ENCODE measurements around the gene TTC6. TPM values are rescaled to one million over a fixed set of nuclear protein-coding genes. Genes with fewer than 3 reads are reported as not detected.

The TTC6 gene
- total and polyA plus RNA-seq, 2 of the 4 experiments (the other 2 are of a cell fraction): under 0.01 to 0.12 TPM

GRCh38 chr14:37563189-37563588 is 32.2 kb upstream of the TTC6 start:
- POLR2A ChIA-PET (ENCODE audit: unreplicated experiment): no interaction called here
- Histone ChIP-seq H3K27ac (ENCODE audit: insufficient read depth, low read length) (peak overlapping the region; percentile 12; the same call in 1 of the 2 replicates), H3K4me1 (ENCODE audit: control insufficient read depth, insufficient read depth, low read length) (0 out of 2 replicates have a peak, but pooled peaks cover 2% of the 10 kb centered on the region), H3K9me3 (ENCODE audit: control insufficient read depth, insufficient read depth, low read length) (no peaks in the 10 kb centered on the region), H2BK120ac (ENCODE audit: low read depth, low read length) (0 out of 2 replicates have a peak overlapping the region, but pooled peaks have one; percentile 2), H3K36me3 (ENCODE audit: control insufficient read depth, insufficient read depth, low read length) (no peaks in the 10 kb centered on the region), H3K56ac (ENCODE audit: extremely low read depth, insufficient read depth, low read length) (no peak overlapping the region), H2BK15ac (ENCODE audit: low read depth, low read length) (no peak overlapping the region), H4K91ac (ENCODE audit: insufficient read depth, low read depth, low read length) (peak overlapping the region; percentile 52; the same call in 1 of the 2 replicates), H3K9me1 (ENCODE audit: insufficient read depth, low read length) (no peaks in the 10 kb centered on the region), H3K4me3 (ENCODE audit: insufficient read depth, low read depth, low read length) (no peak overlapping the region), H3K4me2 (ENCODE audit: low read depth, low read length) (no peak overlapping the region), H3K14ac (replicated peaks; ENCODE audit: low read depth, low read length) (peak overlapping the region; percentile 4), H3K9ac (ENCODE audit: low read depth, low read length) (no peak overlapping the region), H4K20me1 (ENCODE audit: insufficient read depth, low read length) (no peaks in the 10 kb centered on the region), H3K27me3 (ENCODE audit: control insufficient read depth, insufficient read depth, low read length) (no peaks in the 10 kb centered on the region), H4K5ac (ENCODE audit: low read depth, low read length) (0 out of 2 replicates have a peak overlapping the region, but pooled peaks have one; percentile 83), H2AFZ (replicated peaks; ENCODE audit: low read length, poor library complexity) (no peak overlapping the region), H2BK20ac (ENCODE audit: low read depth, low read length) (no peak overlapping the region), H2AK9ac (replicated peaks; ENCODE audit: low read depth, low read length, poor library complexity) (no peak overlapping the region), H3K23ac (ENCODE audit: low read depth, low read length) (no peak overlapping the region), H3K4ac (ENCODE audit: low read depth, low read length) (0 out of 2 replicates have a peak overlapping the region, but pooled peaks have one; percentile 2), H3K79me1 (ENCODE audit: low read depth in 1 of 2, low read length in 2 of 2) (no peaks in the 10 kb centered on the region), H3K18ac (ENCODE audit: low read depth, low read length) (peak overlapping the region; percentile 77), H2AK5ac (ENCODE audit: low read depth, low read length) (peak overlapping the region; percentile 61; the same call in 1 of the 2 replicates), H2BK5ac (ENCODE audit: low read depth, low read length, poor library complexity, severe bottlenecking) (no peak overlapping the region), H4K8ac (ENCODE audit: low read depth in 2 of 2, low read length in 2 of 2) (no peak overlapping the region)
- no peak for TF ChIP-seq RAD21 (IDR thresholded peaks at IDR 0.05; ENCODE audit: low read length)
- TF ChIP-seq RFX5 (IDR thresholded peaks at IDR 0.05; ENCODE audit: low read depth, low read length): no peak
- no peak for TF ChIP-seq CEBPB (IDR thresholded peaks at IDR 0.05; ENCODE audit: low read depth, low read length)
- TF ChIP-seq ELK1 (IDR thresholded peaks at IDR 0.05; ENCODE audit: borderline replicate concordance, low read depth, low read length): no peak
- TF ChIP-seq RCOR1 (IDR thresholded peaks at IDR 0.05; ENCODE audit: insufficient replicate concordance, low read length): no peak
- no peak for TF ChIP-seq MAZ (IDR thresholded peaks at IDR 0.05; ENCODE audit: borderline replicate concordance, low read depth, low read length)
- TF ChIP-seq MXI1 (IDR thresholded peaks at IDR 0.05; ENCODE audit: borderline replicate concordance, low read depth, low read length): no peak
- no peak for TF ChIP-seq USF2 (IDR thresholded peaks at IDR 0.05; ENCODE audit: low read depth, low read length)
- no peak for TF ChIP-seq SMC3 (IDR thresholded peaks at IDR 0.05; ENCODE audit: low read depth, low read length)
- no peak for TF ChIP-seq MAFK (IDR thresholded peaks at IDR 0.05; ENCODE audit: low read depth, low read length)
- TF ChIP-seq BHLHE40 (IDR thresholded peaks at IDR 0.05; ENCODE audit: low read depth, low read length): no peak
- TF ChIP-seq NFE2L2 (IDR thresholded peaks at IDR 0.05; ENCODE audit: low read depth, low read length): no peak
- TF ChIP-seq POLR2A (IDR thresholded peaks at IDR 0.05; ENCODE audit: low read depth, low read length): no peak
- BruUV-seq (replicated peaks): no TSS peak
- intact Hi-C loops (cut with micrococcal nuclease): no loop called here
- CTCF ChIA-PET: interaction anchor here (0.6 to 0.7 kb wide), 2 partner anchors 76 to 572 kb away, joined by 3 to 6 read pairs; no protein-coding TSS in a partner anchor
- WGBS, 2 experiments (ENCODE audit: extremely low coverage in 2 of 2, insufficient read length in 1 of 2): 86% methylated on average over 2 of the region's 2 CpGs; no CpG with 5 or more reads in 1 of the 2 experiments
- dilution Hi-C loops (cut with HindIII; ENCODE audit: low sequenced_read_pairs, unreplicated experiment): no loop called here
- in situ Hi-C loops (cut with MboI; ENCODE audit: low sequenced_read_pairs): no loop called here
- DNase-seq (no peak), ATAC-seq (ENCODE audit: low read depth) (no peak)

Measured in IMR-90 (cell line).